SU-DHL-6 (cell line): ENCODE results near the gene B9D2.

Experiments used
- EZH2phosphoT487 ChIP-seq: fragments of 200-600 bp; sonication (generic), shearing (Covaris generic); conservative IDR thresholded peaks from 2 replicates; pipeline ENCODE4 v1.6.1; 2018; ENCODE audit warnings: mild to moderate bottlenecking, antibody characterized with exemption, low read length, moderate library complexity, mixed read lengths
- TF ChIP-seq, protein P1 (sequence below): fragments of 200-600 bp; sonication (generic); IDR thresholded peaks from one replicate; pipeline ENCODE4 v1.5.1; 2017; ENCODE audit warnings: antibody characterized with exemption, mild to moderate bottlenecking, low read length, moderate library complexity; ENCODE audit not compliant: insufficient read depth, poor library complexity, severe bottlenecking

DNA sequence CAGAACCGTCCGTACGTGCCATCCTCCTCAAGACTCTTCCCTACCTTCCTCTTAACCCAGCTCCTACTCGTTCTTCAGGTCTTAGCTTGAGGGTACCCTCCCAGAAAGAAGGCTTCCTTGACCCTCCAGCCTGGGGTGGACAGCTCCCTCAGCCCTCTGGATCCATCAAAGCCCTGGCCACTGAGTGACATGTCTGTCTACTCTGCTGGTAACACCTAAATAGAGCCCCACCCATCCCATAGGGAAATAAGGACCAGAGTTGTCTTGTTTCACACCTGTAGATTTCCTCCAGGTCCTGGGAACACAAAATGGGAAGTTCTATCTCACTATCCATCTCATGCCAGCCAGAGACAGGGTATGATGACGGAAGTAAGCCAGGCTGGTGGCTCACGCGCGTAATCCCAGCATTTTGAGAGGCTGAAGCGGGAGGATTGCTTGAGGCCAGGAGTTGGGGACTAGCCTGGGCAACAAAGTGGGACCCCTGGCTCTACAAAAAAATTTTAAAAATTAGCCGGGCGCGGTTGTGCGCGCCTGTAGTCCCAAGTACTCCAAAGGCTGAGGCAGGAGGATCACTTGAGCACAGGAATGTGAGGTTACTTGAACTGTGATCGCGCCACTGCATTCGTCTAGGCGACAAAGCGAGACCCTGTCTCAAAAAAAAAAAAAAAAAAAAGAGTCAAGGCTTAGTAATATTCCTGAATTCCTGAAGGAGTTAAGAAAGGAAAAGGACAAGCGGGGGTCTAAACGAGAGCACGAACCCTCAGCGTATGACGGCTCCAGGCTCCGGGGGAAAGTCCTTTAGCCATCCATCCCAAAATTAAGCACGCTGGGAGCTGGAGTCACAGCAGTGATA is 54.5 kb downstream of the B9D2 start:
- TF ChIP-seq, protein P1, sequence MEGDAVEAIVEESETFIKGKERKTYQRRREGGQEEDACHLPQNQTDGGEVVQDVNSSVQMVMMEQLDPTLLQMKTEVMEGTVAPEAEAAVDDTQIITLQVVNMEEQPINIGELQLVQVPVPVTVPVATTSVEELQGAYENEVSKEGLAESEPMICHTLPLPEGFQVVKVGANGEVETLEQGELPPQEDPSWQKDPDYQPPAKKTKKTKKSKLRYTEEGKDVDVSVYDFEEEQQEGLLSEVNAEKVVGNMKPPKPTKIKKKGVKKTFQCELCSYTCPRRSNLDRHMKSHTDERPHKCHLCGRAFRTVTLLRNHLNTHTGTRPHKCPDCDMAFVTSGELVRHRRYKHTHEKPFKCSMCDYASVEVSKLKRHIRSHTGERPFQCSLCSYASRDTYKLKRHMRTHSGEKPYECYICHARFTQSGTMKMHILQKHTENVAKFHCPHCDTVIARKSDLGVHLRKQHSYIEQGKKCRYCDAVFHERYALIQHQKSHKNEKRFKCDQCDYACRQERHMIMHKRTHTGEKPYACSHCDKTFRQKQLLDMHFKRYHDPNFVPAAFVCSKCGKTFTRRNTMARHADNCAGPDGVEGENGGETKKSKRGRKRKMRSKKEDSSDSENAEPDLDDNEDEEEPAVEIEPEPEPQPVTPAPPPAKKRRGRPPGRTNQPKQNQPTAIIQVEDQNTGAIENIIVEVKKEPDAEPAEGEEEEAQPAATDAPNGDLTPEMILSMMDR = no peak
- TF ChIP-seq EZH2phosphoT487 = no peak
